ENCODE data around the gene ACSM6. TPM values are rescaled to one million over a fixed set of nuclear protein-coding genes. Genes with fewer than 3 reads are reported as not detected.

Gene ACSM6
- total RNA-seq, 1 experiment from 2014 or later: not detected

DNA sequence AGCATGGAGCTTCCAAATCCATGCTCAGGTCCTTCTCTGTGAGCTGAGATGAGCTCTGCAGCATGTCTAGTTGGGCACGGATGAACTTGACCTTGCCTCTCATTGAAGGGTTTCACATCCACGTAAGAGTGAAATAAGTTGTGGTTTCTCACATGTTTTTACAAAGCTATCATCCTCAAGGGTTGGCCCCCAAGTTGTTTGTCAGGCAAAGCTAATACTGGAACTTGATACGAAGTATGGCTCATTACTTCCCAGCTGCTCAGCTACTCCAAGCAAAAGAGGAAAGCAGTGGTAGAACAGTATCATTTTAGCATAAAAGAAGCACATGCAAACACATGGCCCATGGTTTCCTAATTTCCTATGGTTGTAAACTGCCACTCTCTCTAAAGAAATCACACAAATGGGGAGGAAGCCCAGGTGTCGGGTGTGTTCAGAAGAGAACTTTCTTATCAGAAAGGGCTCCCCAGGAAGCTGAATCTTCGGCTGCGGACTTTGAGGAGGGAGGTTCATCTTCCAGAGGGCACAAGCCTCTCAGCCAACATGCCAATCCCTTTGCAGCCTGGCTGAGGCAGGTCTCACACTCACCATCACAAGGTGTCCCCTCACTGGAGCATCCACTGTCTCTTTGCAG lies 51.5 kb downstream of the ACSM6 start:
- H3K4me3 Mint-ChIP-seq: no peak overlapping the region
- ChIA-PET CTCF (interaction anchor here (1.0 to 3.2 kb wide), 16 partner anchors 14 to 146 kb away, joined by 3 to 60 read pairs (median 6); partner anchors contain the start of gene PDLIM1), POLR2A (no interaction called here)
- H3K27me3 Mint-ChIP-seq (ENCODE audit: low read depth): no peaks in the 10 kb centered on the region
- TF ChIP-seq RELA (CRISPR knock-in tag; IDR thresholded peaks at IDR 0.05; ENCODE audit: borderline replicate concordance) (no peak), NR1H2 (CRISPR knock-in tag; IDR thresholded peaks at IDR 0.05) (no peak), MLX (CRISPR knock-in tag; IDR thresholded peaks at IDR 0.05) (no peak), NR3C1 (CRISPR knock-in tag; conservative IDR thresholded peaks at IDR 0.05; ENCODE audit: low read depth) (no peak), KAT7 (CRISPR knock-in tag; IDR thresholded peaks at IDR 0.05; ENCODE audit: borderline replicate concordance) (no peak), RORB (CRISPR knock-in tag; IDR thresholded peaks at IDR 0.05) (no peak), FOXP1 (CRISPR knock-in tag; IDR thresholded peaks at IDR 0.05; ENCODE audit: borderline replicate concordance) (no peak), HMGA2 (CRISPR knock-in tag; IDR thresholded peaks at IDR 0.05) (no peak), FOXP4 (CRISPR knock-in tag; IDR thresholded peaks at IDR 0.05) (no peak), ATF3 (CRISPR knock-in tag; conservative IDR thresholded peaks at IDR 0.05) (no peak), CBFB (CRISPR knock-in tag; IDR thresholded peaks at IDR 0.05; ENCODE audit: low read depth) (no peak), ZNF416 (CRISPR knock-in tag; IDR thresholded peaks at IDR 0.05) (no peak)
- TF ChIP-seq, protein P1, sequence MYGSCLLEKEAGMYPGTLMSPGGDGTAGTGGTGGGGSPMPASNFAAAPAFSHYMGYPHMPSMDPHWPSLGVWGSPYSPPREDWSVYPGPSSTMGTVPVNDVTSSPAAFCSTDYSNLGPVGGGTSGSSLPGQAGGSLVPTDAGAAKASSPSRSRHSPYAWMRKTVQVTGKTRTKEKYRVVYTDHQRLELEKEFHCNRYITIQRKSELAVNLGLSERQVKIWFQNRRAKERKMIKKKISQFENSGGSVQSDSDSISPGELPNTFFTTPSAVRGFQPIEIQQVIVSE (CRISPR knock-in tag; IDR thresholded peaks at IDR 0.05; ENCODE audit: borderline replicate concordance): no peak
- TF ChIP-seq, protein P2, sequence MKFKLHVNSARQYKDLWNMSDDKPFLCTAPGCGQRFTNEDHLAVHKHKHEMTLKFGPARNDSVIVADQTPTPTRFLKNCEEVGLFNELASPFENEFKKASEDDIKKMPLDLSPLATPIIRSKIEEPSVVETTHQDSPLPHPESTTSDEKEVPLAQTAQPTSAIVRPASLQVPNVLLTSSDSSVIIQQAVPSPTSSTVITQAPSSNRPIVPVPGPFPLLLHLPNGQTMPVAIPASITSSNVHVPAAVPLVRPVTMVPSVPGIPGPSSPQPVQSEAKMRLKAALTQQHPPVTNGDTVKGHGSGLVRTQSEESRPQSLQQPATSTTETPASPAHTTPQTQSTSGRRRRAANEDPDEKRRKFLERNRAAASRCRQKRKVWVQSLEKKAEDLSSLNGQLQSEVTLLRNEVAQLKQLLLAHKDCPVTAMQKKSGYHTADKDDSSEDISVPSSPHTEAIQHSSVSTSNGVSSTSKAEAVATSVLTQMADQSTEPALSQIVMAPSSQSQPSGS (CRISPR knock-in tag; IDR thresholded peaks at IDR 0.05; ENCODE audit: borderline replicate concordance, low read depth): no peak
- TF ChIP-seq, protein P3, sequence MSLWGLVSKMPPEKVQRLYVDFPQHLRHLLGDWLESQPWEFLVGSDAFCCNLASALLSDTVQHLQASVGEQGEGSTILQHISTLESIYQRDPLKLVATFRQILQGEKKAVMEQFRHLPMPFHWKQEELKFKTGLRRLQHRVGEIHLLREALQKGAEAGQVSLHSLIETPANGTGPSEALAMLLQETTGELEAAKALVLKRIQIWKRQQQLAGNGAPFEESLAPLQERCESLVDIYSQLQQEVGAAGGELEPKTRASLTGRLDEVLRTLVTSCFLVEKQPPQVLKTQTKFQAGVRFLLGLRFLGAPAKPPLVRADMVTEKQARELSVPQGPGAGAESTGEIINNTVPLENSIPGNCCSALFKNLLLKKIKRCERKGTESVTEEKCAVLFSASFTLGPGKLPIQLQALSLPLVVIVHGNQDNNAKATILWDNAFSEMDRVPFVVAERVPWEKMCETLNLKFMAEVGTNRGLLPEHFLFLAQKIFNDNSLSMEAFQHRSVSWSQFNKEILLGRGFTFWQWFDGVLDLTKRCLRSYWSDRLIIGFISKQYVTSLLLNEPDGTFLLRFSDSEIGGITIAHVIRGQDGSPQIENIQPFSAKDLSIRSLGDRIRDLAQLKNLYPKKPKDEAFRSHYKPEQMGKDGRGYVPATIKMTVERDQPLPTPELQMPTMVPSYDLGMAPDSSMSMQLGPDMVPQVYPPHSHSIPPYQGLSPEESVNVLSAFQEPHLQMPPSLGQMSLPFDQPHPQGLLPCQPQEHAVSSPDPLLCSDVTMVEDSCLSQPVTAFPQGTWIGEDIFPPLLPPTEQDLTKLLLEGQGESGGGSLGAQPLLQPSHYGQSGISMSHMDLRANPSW (CRISPR knock-in tag; conservative IDR thresholded peaks at IDR 0.05; ENCODE audit: low read depth): no peak
- no peak for ATAC-seq
- H3K36me3 Mint-ChIP-seq: peaks cover 43% of the 10 kb centered on the region
- H3K9me3 Mint-ChIP-seq: no peaks in the 10 kb centered on the region
- H3K27ac Mint-ChIP-seq: 0 out of 2 replicates have a peak overlapping the region, but pooled peaks have one; percentile 32
- peaks cover 48% of the 10 kb centered on the region for H3K4me1 Mint-ChIP-seq
- DNase-seq (ENCODE audit: low spot score): no peak

DNA sequence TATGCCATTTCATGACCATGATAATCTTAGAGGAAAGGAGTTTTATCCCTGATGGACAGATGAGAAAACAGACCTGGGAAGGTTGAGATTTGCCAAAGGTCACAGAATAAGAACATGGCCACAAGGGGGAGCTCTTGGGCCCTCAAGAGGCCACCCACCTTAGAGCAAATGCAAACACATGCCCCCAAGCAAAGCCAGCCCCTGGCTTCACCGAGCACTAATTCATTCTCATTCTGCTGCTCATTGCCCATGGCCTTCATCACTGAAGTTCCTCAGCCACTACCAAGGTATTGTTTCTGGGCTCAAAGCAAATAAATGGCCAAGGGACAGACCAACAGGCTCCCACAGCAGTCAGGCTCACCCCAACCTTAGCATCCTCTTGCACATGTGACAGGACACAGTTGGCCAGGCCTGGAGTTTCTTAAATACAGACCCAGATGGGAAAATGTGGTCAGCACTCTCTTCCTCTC lies 52.6 kb downstream of the ACSM6 start:
- H3K4me3 Mint-ChIP-seq: no peak overlapping the region
- no peak overlapping the region for H3K27ac Mint-ChIP-seq
- ATAC-seq: peak; percentile 71
- POLR2A ChIA-PET: interaction anchor here (0.8 to 1.8 kb wide), 2 partner anchors 41 to 116 kb away, joined by 3 to 4 read pairs; no protein-coding TSS in a partner anchor
- peaks cover 52% of the 10 kb centered on the region for H3K4me1 Mint-ChIP-seq
- H3K27me3 Mint-ChIP-seq (ENCODE audit: low read depth): no peaks in the 10 kb centered on the region
- CTCF ChIA-PET: interaction anchor here (0.7 to 3.2 kb wide), 50 partner anchors 8 to 976 kb away, joined by 3 to 60 read pairs (median 4); partner anchors contain the start of gene PDLIM1
- H3K36me3 Mint-ChIP-seq: peaks cover 36% of the 10 kb centered on the region
- peak; percentile 86 for DNase-seq (ENCODE audit: low spot score)
- H3K9me3 Mint-ChIP-seq: no peaks in the 10 kb centered on the region
- TF ChIP-seq TEAD4 (CRISPR knock-in tag; IDR thresholded peaks at IDR 0.05) (no peak), USF1 (CRISPR knock-in tag; IDR thresholded peaks at IDR 0.05) (no peak), NFE2L1 (CRISPR knock-in tag; IDR thresholded peaks at IDR 0.05) (no peak), MLX (CRISPR knock-in tag; IDR thresholded peaks at IDR 0.05) (no peak)
- TF ChIP-seq, protein P4, sequence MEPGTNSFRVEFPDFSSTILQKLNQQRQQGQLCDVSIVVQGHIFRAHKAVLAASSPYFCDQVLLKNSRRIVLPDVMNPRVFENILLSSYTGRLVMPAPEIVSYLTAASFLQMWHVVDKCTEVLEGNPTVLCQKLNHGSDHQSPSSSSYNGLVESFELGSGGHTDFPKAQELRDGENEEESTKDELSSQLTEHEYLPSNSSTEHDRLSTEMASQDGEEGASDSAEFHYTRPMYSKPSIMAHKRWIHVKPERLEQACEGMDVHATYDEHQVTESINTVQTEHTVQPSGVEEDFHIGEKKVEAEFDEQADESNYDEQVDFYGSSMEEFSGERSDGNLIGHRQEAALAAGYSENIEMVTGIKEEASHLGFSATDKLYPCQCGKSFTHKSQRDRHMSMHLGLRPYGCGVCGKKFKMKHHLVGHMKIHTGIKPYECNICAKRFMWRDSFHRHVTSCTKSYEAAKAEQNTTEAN (CRISPR knock-in tag; IDR thresholded peaks at IDR 0.05): no peak
- TF ChIP-seq, protein P5, sequence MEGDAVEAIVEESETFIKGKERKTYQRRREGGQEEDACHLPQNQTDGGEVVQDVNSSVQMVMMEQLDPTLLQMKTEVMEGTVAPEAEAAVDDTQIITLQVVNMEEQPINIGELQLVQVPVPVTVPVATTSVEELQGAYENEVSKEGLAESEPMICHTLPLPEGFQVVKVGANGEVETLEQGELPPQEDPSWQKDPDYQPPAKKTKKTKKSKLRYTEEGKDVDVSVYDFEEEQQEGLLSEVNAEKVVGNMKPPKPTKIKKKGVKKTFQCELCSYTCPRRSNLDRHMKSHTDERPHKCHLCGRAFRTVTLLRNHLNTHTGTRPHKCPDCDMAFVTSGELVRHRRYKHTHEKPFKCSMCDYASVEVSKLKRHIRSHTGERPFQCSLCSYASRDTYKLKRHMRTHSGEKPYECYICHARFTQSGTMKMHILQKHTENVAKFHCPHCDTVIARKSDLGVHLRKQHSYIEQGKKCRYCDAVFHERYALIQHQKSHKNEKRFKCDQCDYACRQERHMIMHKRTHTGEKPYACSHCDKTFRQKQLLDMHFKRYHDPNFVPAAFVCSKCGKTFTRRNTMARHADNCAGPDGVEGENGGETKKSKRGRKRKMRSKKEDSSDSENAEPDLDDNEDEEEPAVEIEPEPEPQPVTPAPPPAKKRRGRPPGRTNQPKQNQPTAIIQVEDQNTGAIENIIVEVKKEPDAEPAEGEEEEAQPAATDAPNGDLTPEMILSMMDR (IDR thresholded peaks at IDR 0.05): peak; percentile 87

All from WTC11 (cell line).